HepG2 (cell line): ENCODE data around the gene IL1RL2. TPM values are rescaled to one million over a fixed set of nuclear protein-coding genes. Genes with fewer than 3 reads are reported as not detected.

Experiments used
- ARNT ChIP-seq: fragments of 450-650 bp; IDR thresholded peaks from 2 replicates; pipeline ENCODE4 v1.6.1; 2017
- BRCA1 ChIP-seq: sonication (generic); formaldehyde crosslinking; IDR thresholded peaks from 2 replicates; pipeline ENCODE4 v1.4.0; 2020; ENCODE audit warnings: missing genetic modification reagents
- CEBPB ChIP-seq: IDR thresholded peaks from 2 replicates; pipeline ENCODE4 v1.6.1; 2011; ENCODE audit warnings: low read depth, low read length, improper control_type of control experiment, borderline replicate concordance
- FOSL2 ChIP-seq: sonication (generic); formaldehyde crosslinking; IDR thresholded peaks from 2 replicates; pipeline ENCODE4 v1.4.0; 2020; ENCODE audit warnings: missing genetic modification reagents
- HCFC1 ChIP-seq: fragments of 150-350 bp; IDR thresholded peaks from 2 replicates; pipeline ENCODE4 v1.6.1; 2014; ENCODE audit warnings: low read depth, low read length
- KDM4B ChIP-seq: sonication (generic); formaldehyde crosslinking; IDR thresholded peaks from 2 replicates; pipeline ENCODE4 v1.4.0; 2020; ENCODE audit warnings: missing genetic modification reagents
- KDM5B ChIP-seq: sonication (generic); formaldehyde crosslinking; IDR thresholded peaks from 2 replicates; pipeline ENCODE4 v1.4.0; 2020; ENCODE audit warnings: missing genetic modification reagents, mild to moderate bottlenecking, borderline replicate concordance
- MED1 ChIP-seq: sonication (generic); formaldehyde crosslinking; IDR thresholded peaks from 2 replicates; pipeline ENCODE4 v1.4.0; 2020; ENCODE audit warnings: missing genetic modification reagents
- MED8 ChIP-seq: sonication (generic); formaldehyde crosslinking; IDR thresholded peaks from 2 replicates; pipeline ENCODE4 v1.8.1; 2023; ENCODE audit warnings: mild to moderate bottlenecking, missing genetic modification reagents; ENCODE audit not compliant: insufficient replicate concordance
- MEIS1 ChIP-seq: sonication (generic); formaldehyde crosslinking; IDR thresholded peaks from 2 replicates; pipeline ENCODE4 v1.9.0; 2021; ENCODE audit warnings: mild to moderate bottlenecking, missing genetic modification reagents, moderate library complexity, borderline replicate concordance
- NCOR1 ChIP-seq: fragments of 200-600 bp; sonication (generic); IDR thresholded peaks from 2 replicates; pipeline ENCODE4 v1.7.0; 2017; ENCODE audit warnings: antibody characterized with exemption, low read length, borderline replicate concordance
- NR2C2 ChIP-seq: sonication (generic); formaldehyde crosslinking; IDR thresholded peaks from 2 replicates; pipeline ENCODE4 v1.4.0; 2020; ENCODE audit warnings: missing genetic modification reagents, mild to moderate bottlenecking, moderate library complexity, borderline replicate concordance
- ZNF205 ChIP-seq: IDR thresholded peaks from 2 replicates; pipeline ENCODE4 v1.6.1; 2018; ENCODE audit warnings: missing biosample characterization, missing genetic modification reagents
- ZNF292 ChIP-seq: sonication (generic); formaldehyde crosslinking; IDR thresholded peaks from 2 replicates; pipeline ENCODE4 v1.8.1; 2022; ENCODE audit warnings: mild to moderate bottlenecking, low read depth, missing genetic modification reagents, borderline replicate concordance
- ZNF343 ChIP-seq: sonication (generic); formaldehyde crosslinking; IDR thresholded peaks from 2 replicates; pipeline ENCODE4 v1.4.0; 2020; ENCODE audit warnings: mild to moderate bottlenecking, missing genetic modification reagents
- ZNF879 ChIP-seq: sonication (generic); formaldehyde crosslinking; IDR thresholded peaks from 2 replicates; pipeline ENCODE4 v1.8.1; 2023; ENCODE audit warnings: missing genetic modification reagents
- polyA plus RNA-seq, 8 experiments: library from polyadenylated mRNA; depleted of rRNA in 3 of 8; stranded (reverse) in 7 of 8; unstranded in 1 of 8; fragments of >200 nt; fragmentation: Illumina TruSeq in 4 of 8; extraction: Trizol in 4 of 8; gene quantifications; 2 replicates each; pipeline versions ENCODE4 v1.2.1 to v1.2.3, GENCODE V29; 2011 to 2016; ENCODE audit warnings: low read depth in 4 of 8, missing spikeins in 1 of 8, mixed read lengths in 1 of 8; ENCODE audit not compliant: insufficient read depth in 1 of 8
- total RNA-seq, 5 experiments: library from RNA; depleted of rRNA; stranded (reverse); fragments of >200 nt; fragmentation: Illumina TruSeq; extraction: Trizol; gene quantifications; 2 replicates each; pipeline ENCODE4 v1.2.3, GENCODE V29; 2016; ENCODE audit warnings: low read depth in 1 of 5
- TF ChIP-seq, protein P1 (sequence below): IDR thresholded peaks from 2 replicates; pipeline ENCODE4 v1.6.1; 2018; ENCODE audit warnings: missing genetic modification reagents
- TF ChIP-seq, protein P2 (sequence below): sonication (generic); formaldehyde crosslinking; IDR thresholded peaks from 2 replicates; pipeline ENCODE4 v1.4.0; 2020; ENCODE audit warnings: mild to moderate bottlenecking, missing genetic modification reagents, borderline replicate concordance
- TF ChIP-seq, protein P3 (sequence below): IDR thresholded peaks from 2 replicates; pipeline ENCODE4 v1.6.1; 2016; ENCODE audit warnings: missing compliant biosample characterization, missing genetic modification reagents, borderline replicate concordance
- TF ChIP-seq, protein P4 (sequence below): sonication (generic); formaldehyde crosslinking; IDR thresholded peaks from 2 replicates; pipeline ENCODE4 v1.4.0; 2020; ENCODE audit warnings: missing genetic modification reagents
- TF ChIP-seq, protein P5 (sequence below): sonication (generic); formaldehyde crosslinking; IDR thresholded peaks from 2 replicates; pipeline ENCODE4 v1.4.0; 2020; ENCODE audit warnings: missing genetic modification reagents

IL1RL2 gene
- total and polyA plus RNA-seq, 2 of the 13 experiments (the other 11 are each of a cell fraction or from before 2014, with no cell fraction given) = 0.03 TPM; not detected in 1

DNA sequence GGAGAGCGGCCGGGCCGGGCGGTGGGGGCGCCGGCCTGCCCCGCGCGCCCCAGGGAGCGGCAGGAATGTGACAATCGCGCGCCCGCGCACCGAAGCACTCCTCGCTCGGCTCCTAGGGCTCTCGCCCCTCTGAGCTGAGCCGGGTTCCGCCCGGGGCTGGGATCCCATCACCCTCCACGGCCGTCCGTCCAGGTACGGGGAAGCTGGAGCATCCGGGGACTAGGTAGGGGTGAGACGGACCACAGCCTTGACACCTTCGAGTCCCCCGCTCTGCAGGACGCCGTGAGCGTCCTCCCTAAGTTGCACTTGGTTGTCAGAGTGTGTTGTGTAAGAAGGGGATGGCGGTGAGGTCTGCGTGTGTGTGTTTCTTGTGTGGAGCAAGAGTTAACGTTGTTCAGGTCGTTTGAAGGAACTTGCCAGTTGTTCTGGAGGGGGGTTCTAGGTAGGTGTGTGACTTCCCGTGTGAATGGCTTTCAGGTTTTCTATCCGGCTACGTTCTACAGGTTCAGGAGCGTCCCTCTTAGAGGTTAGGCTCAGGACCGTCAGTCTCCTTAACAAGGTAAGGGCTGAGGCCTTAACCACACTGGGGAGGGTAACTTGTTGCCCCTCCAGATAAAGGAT lies 43.9 kb upstream of the IL1RL2 start (continued):
- no peak for TF ChIP-seq NCOR1
- TF ChIP-seq ZNF292 (CRISPR knock-in tag) = no peak
- peak; percentile 4; the same call in 1 of the 2 replicates for TF ChIP-seq NR2C2 (CRISPR knock-in tag)
- no peak for TF ChIP-seq ZNF205
- TF ChIP-seq CEBPB = peak; percentile 66; the same call in 1 of the 2 replicates
- TF ChIP-seq ZNF879 = no peak
- no peak for TF ChIP-seq HCFC1
- TF ChIP-seq MED1 (CRISPR knock-in tag) = 0 out of 2 replicates have a peak, but pooled peaks have one; percentile 18
- TF ChIP-seq, protein P1, sequence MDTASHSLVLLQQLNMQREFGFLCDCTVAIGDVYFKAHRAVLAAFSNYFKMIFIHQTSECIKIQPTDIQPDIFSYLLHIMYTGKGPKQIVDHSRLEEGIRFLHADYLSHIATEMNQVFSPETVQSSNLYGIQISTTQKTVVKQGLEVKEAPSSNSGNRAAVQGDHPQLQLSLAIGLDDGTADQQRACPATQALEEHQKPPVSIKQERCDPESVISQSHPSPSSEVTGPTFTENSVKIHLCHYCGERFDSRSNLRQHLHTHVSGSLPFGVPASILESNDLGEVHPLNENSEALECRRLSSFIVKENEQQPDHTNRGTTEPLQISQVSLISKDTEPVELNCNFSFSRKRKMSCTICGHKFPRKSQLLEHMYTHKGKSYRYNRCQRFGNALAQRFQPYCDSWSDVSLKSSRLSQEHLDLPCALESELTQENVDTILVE (CRISPR knock-in tag) = no peak
- TF ChIP-seq ARNT = no peak
- peak; percentile 26; the same call in 1 of the 2 replicates for TF ChIP-seq FOSL2 (CRISPR knock-in tag)
- TF ChIP-seq KDM4B (CRISPR knock-in tag) = no peak
- TF ChIP-seq, protein P2, sequence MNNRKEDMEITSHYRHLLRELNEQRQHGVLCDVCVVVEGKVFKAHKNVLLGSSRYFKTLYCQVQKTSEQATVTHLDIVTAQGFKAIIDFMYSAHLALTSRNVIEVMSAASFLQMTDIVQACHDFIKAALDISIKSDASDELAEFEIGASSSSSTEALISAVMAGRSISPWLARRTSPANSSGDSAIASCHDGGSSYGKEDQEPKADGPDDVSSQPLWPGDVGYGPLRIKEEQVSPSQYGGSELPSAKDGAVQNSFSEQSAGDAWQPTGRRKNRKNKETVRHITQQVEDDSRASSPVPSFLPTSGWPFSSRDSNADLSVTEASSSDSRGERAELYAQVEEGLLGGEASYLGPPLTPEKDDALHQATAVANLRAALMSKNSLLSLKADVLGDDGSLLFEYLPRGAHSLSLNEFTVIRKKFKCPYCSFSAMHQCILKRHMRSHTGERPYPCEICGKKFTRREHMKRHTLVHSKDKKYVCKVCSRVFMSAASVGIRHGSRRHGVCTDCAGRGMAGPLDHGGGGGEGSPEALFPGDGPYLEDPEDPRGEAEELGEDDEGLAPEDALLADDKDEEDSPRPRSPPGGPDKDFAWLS (CRISPR knock-in tag) = no peak
- TF ChIP-seq MED8 (CRISPR knock-in tag) = peak; percentile 43
- no peak; the same call in 1 of the 2 replicates for TF ChIP-seq BRCA1
- TF ChIP-seq, protein P3, sequence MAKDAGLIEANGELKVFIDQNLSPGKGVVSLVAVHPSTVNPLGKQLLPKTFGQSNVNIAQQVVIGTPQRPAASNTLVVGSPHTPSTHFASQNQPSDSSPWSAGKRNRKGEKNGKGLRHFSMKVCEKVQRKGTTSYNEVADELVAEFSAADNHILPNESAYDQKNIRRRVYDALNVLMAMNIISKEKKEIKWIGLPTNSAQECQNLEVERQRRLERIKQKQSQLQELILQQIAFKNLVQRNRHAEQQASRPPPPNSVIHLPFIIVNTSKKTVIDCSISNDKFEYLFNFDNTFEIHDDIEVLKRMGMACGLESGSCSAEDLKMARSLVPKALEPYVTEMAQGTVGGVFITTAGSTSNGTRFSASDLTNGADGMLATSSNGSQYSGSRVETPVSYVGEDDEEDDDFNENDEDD = no peak
- TF ChIP-seq, protein P4, sequence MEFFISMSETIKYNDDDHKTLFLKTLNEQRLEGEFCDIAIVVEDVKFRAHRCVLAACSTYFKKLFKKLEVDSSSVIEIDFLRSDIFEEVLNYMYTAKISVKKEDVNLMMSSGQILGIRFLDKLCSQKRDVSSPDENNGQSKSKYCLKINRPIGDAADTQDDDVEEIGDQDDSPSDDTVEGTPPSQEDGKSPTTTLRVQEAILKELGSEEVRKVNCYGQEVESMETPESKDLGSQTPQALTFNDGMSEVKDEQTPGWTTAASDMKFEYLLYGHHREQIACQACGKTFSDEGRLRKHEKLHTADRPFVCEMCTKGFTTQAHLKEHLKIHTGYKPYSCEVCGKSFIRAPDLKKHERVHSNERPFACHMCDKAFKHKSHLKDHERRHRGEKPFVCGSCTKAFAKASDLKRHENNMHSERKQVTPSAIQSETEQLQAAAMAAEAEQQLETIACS (CRISPR knock-in tag) = peak; percentile 77
- TF ChIP-seq KDM5B = 0 out of 2 replicates have a peak, but pooled peaks have one; percentile 26
- TF ChIP-seq, protein P5, sequence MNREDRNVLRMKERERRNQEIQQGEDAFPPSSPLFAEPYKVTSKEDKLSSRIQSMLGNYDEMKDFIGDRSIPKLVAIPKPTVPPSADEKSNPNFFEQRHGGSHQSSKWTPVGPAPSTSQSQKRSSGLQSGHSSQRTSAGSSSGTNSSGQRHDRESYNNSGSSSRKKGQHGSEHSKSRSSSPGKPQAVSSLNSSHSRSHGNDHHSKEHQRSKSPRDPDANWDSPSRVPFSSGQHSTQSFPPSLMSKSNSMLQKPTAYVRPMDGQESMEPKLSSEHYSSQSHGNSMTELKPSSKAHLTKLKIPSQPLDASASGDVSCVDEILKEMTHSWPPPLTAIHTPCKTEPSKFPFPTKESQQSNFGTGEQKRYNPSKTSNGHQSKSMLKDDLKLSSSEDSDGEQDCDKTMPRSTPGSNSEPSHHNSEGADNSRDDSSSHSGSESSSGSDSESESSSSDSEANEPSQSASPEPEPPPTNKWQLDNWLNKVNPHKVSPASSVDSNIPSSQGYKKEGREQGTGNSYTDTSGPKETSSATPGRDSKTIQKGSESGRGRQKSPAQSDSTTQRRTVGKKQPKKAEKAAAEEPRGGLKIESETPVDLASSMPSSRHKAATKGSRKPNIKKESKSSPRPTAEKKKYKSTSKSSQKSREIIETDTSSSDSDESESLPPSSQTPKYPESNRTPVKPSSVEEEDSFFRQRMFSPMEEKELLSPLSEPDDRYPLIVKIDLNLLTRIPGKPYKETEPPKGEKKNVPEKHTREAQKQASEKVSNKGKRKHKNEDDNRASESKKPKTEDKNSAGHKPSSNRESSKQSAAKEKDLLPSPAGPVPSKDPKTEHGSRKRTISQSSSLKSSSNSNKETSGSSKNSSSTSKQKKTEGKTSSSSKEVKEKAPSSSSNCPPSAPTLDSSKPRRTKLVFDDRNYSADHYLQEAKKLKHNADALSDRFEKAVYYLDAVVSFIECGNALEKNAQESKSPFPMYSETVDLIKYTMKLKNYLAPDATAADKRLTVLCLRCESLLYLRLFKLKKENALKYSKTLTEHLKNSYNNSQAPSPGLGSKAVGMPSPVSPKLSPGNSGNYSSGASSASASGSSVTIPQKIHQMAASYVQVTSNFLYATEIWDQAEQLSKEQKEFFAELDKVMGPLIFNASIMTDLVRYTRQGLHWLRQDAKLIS (CRISPR knock-in tag) = peak; percentile 65; the same call in 1 of the 2 replicates
- TF ChIP-seq MEIS1 = 0 out of 2 replicates have a peak, but pooled peaks have one; percentile 13
- peak; percentile 5; the same call in 1 of the 2 replicates for TF ChIP-seq ZNF343 (CRISPR knock-in tag)
